Measurements from ENCODE around the gene RADIL.

RADIL gene

GRCh38 chr7:4791101-4791737 lies 92.3 kb downstream of the RADIL start:
- no peak for DNase-seq

GRCh38 chr7:4790516-4790991 lies 93.0 kb downstream of the RADIL start:
- no peak for DNase-seq

GRCh38 chr7:4790078-4790465 lies 93.4 kb downstream of the RADIL start:
- no peak for DNase-seq

GRCh38 chr7:4789194-4790077 lies 94.1 kb downstream of the RADIL start:
- no peak for DNase-seq

GRCh38 chr7:4788627-4789189 lies 94.8 kb downstream of the RADIL start:
- no peak for DNase-seq

- no peak for DNase-seq
Observed at GRCh38 chr7:4787947-4788626, 95.4 kb downstream of the RADIL start.

- DNase-seq, result no peak
Observed at GRCh38 chr7:4787541-4787940, 96.0 kb downstream of the RADIL start.

GRCh38 chr7:4786015-4786414 lies 97.5 kb downstream of the RADIL start:
- no peak for DNase-seq

- no peak for DNase-seq
Observed at GRCh38 chr7:4785371-4785770, 98.1 kb downstream of the RADIL start.

GRCh38 chr7:4784799-4785198 lies 98.7 kb downstream of the RADIL start:
- DNase-seq, result no peak

GRCh38 chr7:4783762-4784351 lies 99.7 kb downstream of the RADIL start:
- no peak for DNase-seq

GRCh38 chr7:4783292-4783652 lies 100.2 kb downstream of the RADIL start:
- DNase-seq, result no peak

- no peak for DNase-seq
Observed at GRCh38 chr7:4782333-4783291, 100.9 kb downstream of the RADIL start.

- DNase-seq, result no peak
Observed at GRCh38 chr7:4781366-4782069, 102.0 kb downstream of the RADIL start.

GRCh38 chr7:4779118-4779517 lies 104.4 kb downstream of the RADIL start:
- no peak for DNase-seq

- peak; percentile 14 for DNase-seq
Observed at GRCh38 chr7:4775848-4776623, 107.5 kb downstream of the RADIL start.

GRCh38 chr7:4775250-4775847 lies 108.2 kb downstream of the RADIL start, which contains the start of gene AP5Z1:
TSS of gene AP5Z1 (plus strand) at chr7:4775623. CDS start at chr7:4775716, 93 bp downstream.
- peak; percentile 96 for DNase-seq

GRCh38 chr7:4774658-4775249 lies 108.8 kb downstream of the RADIL start:
- DNase-seq, result peak; percentile 63

- no peak for DNase-seq
Observed at GRCh38 chr7:4774007-4774406, 109.5 kb downstream of the RADIL start.
